Panc1 (cell line): ENCODE data around the gene MS4A3. TPM values are rescaled to one million over a fixed set of nuclear protein-coding genes. Genes with fewer than 3 reads are reported as not detected.

Experiments used
- ATAC-seq: fragments of 200-7000 bp; cut with Tn5 transposase; 2 replicates; pipeline ENCODE4 v1.9.1; 2020; ENCODE audit warnings: mild to moderate bottlenecking, moderate library complexity
- BruUV-seq: library from RNA; stranded (reverse); fragments of 400-500 nt; replicated peaks from 2 replicates; lab custom pipeline; 2021; lab: Mats Ljungman, UMichigan
- CTCF ChIA-PET: fragments of 300-600 bp; sonication (Branson Sonifier 250); formaldehyde crosslinking; loops from one replicate; lab custom pipeline; 2022; ENCODE audit warnings: antibody characterized with exemption; lab: Charles Lee
- POLR2A ChIA-PET: fragments of 300-600 bp; sonication (Branson Sonifier 250); formaldehyde crosslinking; loops from one replicate; lab custom pipeline; 2022; ENCODE audit warnings: antibody characterized with exemption; lab: Charles Lee
- DNase-seq: peaks from one replicate; pipeline ENCODE4 v3.0.0-alpha.2; 2010; ENCODE audit warnings: low read depth, low spot score
- H3K27ac ChIP-seq: 2 replicates; pipeline ENCODE4 v1.5.1; 2011; ENCODE audit warnings: mild to moderate bottlenecking, low read length, inconsistent platforms
- H3K27me3 ChIP-seq: fragments of 200-500 bp; sonication (Bioruptor generic); 2 replicates; pipeline ENCODE4 v1.6.0; 2014; ENCODE audit warnings: low read length, inconsistent platforms; ENCODE audit not compliant: control insufficient read depth, insufficient read depth
- H3K36me3 ChIP-seq: fragments of 200-500 bp; sonication (Bioruptor generic); 2 replicates; pipeline ENCODE4 v1.5.1; 2014; ENCODE audit warnings: inconsistent platforms, mild to moderate bottlenecking, low read length, moderate library complexity; ENCODE audit not compliant: control insufficient read depth, insufficient read depth
- H3K4me1 ChIP-seq: 2 replicates; pipeline ENCODE4 v1.5.1; 2011; ENCODE audit warnings: inconsistent platforms, mild to moderate bottlenecking, low read length, moderate library complexity; ENCODE audit not compliant: control insufficient read depth, insufficient read depth
- H3K4me3 ChIP-seq, 2 experiments: 2 replicates each; pipeline ENCODE4 v1.5.1; 2011 to 2012; ENCODE audit warnings: low read depth in 2 of 2, low read length in 2 of 2, mild to moderate bottlenecking in 2 of 2, inconsistent platforms in 1 of 2, moderate library complexity in 1 of 2
- H3K9me3 ChIP-seq: fragments of 200-500 bp; sonication (Bioruptor generic); 2 replicates; pipeline ENCODE4 v1.5.1; 2014; ENCODE audit warnings: low read depth, mild to moderate bottlenecking, inconsistent platforms, low read length, moderate library complexity; ENCODE audit not compliant: control insufficient read depth, insufficient read depth
- CTCF ChIP-seq: fragments of 450-650 bp; IDR thresholded peaks from 2 replicates; pipeline ENCODE4 v1.5.1; 2017; ENCODE audit warnings: mild to moderate bottlenecking
- POLR2AphosphoS5 ChIP-seq: IDR thresholded peaks from 2 replicates; pipeline ENCODE4 v1.6.1; 2012; ENCODE audit warnings: mild to moderate bottlenecking, low read depth, low read length, moderate library complexity
- REST ChIP-seq, 2 experiments: IDR thresholded peaks; 2 replicates each; pipeline ENCODE4 v1.6.1; 2011 to 2012; ENCODE audit warnings: low read depth in 2 of 2, control low read depth in 1 of 2, low read length in 1 of 2, mild to moderate bottlenecking in 1 of 2, moderate library complexity in 1 of 2; ENCODE audit not compliant: insufficient read depth in 1 of 2
- SIN3A ChIP-seq: IDR thresholded peaks from 2 replicates; pipeline ENCODE4 v1.6.1; 2012; ENCODE audit warnings: low read depth, mild to moderate bottlenecking, low read length, moderate library complexity, borderline replicate concordance; ENCODE audit not compliant: insufficient read depth
- TCF7L2 ChIP-seq: IDR thresholded peaks from 2 replicates; pipeline ENCODE4 v1.6.1; 2011; ENCODE audit warnings: mild to moderate bottlenecking, low read depth, low read length, inconsistent platforms
- in situ Hi-C: cut with HindIII; loops from 2 replicates; pipeline ENCODE4 v1.10.0; 2016; ENCODE audit warnings: low sequenced_read_pairs, low pct_unique_long_range_greater_than_20kb
- intact Hi-C: fragments of 100-400 bp; cut with micrococcal nuclease; formaldehyde crosslinking; loops from one replicate; pipeline ENCODE4 v1.10.0; 2022; ENCODE audit not compliant: unreplicated experiment
- total RNA-seq: library from RNA; stranded (reverse); gene quantifications from one replicate; pipeline ENCODE4 v1.2.1, GENCODE V29; 2021; ENCODE audit not compliant: unreplicated experiment

MS4A3 gene
- total RNA-seq, 1 experiment from 2014 or later = 0.13 TPM

DNA sequence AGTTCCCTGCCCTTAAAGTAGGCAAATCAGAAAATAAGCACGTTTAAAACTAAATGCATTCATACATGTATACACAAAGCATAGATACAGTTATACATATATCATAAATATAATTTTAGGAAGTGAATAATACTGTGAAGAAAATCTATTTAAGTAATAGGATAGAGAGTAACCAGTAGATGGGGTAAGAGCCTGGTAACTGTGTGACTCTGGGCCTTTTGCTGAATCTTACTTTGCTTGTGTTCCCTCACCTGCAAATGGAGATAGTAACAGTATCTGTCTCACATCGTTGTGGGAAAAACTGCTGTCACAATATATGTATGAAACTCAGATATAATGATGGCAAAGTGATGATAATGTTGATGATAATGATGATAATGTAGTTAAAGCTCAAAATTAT, 61.9 kb downstream of the MS4A3 start:
- DNase-seq (no peak), ATAC-seq (no peak)
- no peaks in the 10 kb centered on the region for H3K27me3 ChIP-seq
- POLR2A ChIA-PET = no interaction called here
- H3K27ac ChIP-seq = no peak overlapping the region
- no TSS peak for BruUV-seq
- no peaks in the 10 kb centered on the region for H3K4me1 ChIP-seq
- CTCF ChIA-PET = interaction anchor here (0.6 to 0.7 kb wide), 2 partner anchors 10 to 133 kb away, joined by 3 to 5 read pairs; no protein-coding TSS in a partner anchor
- TF ChIP-seq TCF7L2 (no peak), CTCF (no peak; the same call in 1 of the 2 replicates), SIN3A (no peak), REST (IDR thresholded peaks at IDR 0.05; ENCODE audit: insufficient read depth in 1 of 2, low read depth in 2 of 2, low read length in 1 of 2) (no peak), POLR2AphosphoS5 (no peak)
- H3K36me3 ChIP-seq = no peaks in the 10 kb centered on the region
- intact Hi-C loops = no loop called here
- in situ Hi-C loops = no loop called here
- H3K4me3 ChIP-seq = no peak overlapping the region
- H3K9me3 ChIP-seq = no peaks in the 10 kb centered on the region

DNA sequence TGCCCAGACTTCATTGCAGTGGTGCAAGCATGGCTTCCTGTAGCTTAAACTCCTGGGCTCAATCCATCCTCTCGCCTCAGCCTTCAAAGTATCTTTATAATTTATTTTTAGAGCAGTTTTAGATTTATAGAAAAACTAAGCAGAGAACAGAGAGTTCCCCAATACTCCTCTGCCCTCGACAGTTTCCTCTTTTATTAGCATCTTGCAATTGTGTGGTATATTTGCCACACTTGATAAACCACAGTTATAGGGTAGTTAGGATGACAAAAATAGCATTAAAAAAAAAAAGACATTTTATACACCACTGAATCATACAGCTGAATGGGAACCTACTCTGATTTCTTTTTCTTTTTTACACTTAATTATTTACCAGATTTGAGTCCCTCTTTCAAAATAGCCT, 63.2 kb downstream of the MS4A3 start:
- H3K36me3 ChIP-seq = no peaks in the 10 kb centered on the region
- H3K9me3 ChIP-seq = no peaks in the 10 kb centered on the region
- ChIA-PET POLR2A (no interaction called here), CTCF (no interaction called here)
- BruUV-seq = no TSS peak
- no peaks in the 10 kb centered on the region for H3K4me1 ChIP-seq
- in situ Hi-C loops (no loop called here), intact Hi-C loops (no loop called here)
- DNase-seq (no peak), ATAC-seq (no peak)
- no peak overlapping the region for H3K4me3 ChIP-seq
- TF ChIP-seq REST (IDR thresholded peaks at IDR 0.05; ENCODE audit: insufficient read depth in 1 of 2, low read depth in 2 of 2, low read length in 1 of 2) = no peak
- no peak for TF ChIP-seq CTCF
- no peak for TF ChIP-seq SIN3A
- TF ChIP-seq POLR2AphosphoS5 = no peak
- TF ChIP-seq TCF7L2 = no peak
- no peaks in the 10 kb centered on the region for H3K27me3 ChIP-seq
- H3K27ac ChIP-seq = no peak overlapping the region

Other genes with a start within 250 kb of the MS4A3 start
- 41.8 TPM for gene MRPL16, start 245.9 kb upstream of the MS4A3 start, total RNA-seq
- not detected for gene CBLIF, start 211.2 kb upstream of the MS4A3 start, total RNA-seq
- gene TCN1, start 190.2 kb upstream of the MS4A3 start, total RNA-seq = not detected
- not detected for gene OOSP3, start 177.9 kb upstream of the MS4A3 start, total RNA-seq
- not detected for gene OOSP1, start 118.2 kb upstream of the MS4A3 start, total RNA-seq
- gene OOSP4A, start 92.6 kb upstream of the MS4A3 start, total RNA-seq = not detected
- not detected for gene OOSP4B, start 39.5 kb upstream of the MS4A3 start, total RNA-seq
- gene OOSP2, start 16.3 kb upstream of the MS4A3 start, total RNA-seq = not detected
- gene MS4A2, start 32.0 kb downstream of the MS4A3 start, total RNA-seq = not detected
- not detected for gene MS4A6A, start 126.4 kb downstream of the MS4A3 start, total RNA-seq
- not detected for gene MS4A4E, start 186.5 kb downstream of the MS4A3 start, total RNA-seq
- gene MS4A4A, start 224.0 kb downstream of the MS4A3 start, total RNA-seq = not detected